BLaER1 treated with 17β-estradiol and CSF1 and Interleukin-3, amounts not matched to agents 10 nM and 100 nM (cell line): Measurements from ENCODE around the gene ILKAP.

ENCODE experiments used
- H3K27ac ChIP-seq, 11 experiments: shearing (Covaris generic); formaldehyde crosslinking; 2 replicates each; pipeline ENCODE4 v1.8.1; 2022
- H3K27me3 ChIP-seq, 11 experiments: shearing (Covaris generic); formaldehyde crosslinking; 2 replicates each; pipeline ENCODE4 v1.8.1; 2022
- H3K36me3 ChIP-seq, 11 experiments: shearing (Covaris generic); formaldehyde crosslinking; 2 replicates each; pipeline ENCODE4 v1.8.1; 2022
- H3K4me1 ChIP-seq, 10 experiments: shearing (Covaris generic); formaldehyde crosslinking; 2 replicates each; pipeline ENCODE4 v1.8.1; 2022
- H3K4me2 ChIP-seq, 11 experiments: shearing (Covaris generic); formaldehyde crosslinking; 2 replicates each; pipeline ENCODE4 v1.8.1; 2022
- H3K4me3 ChIP-seq, 10 experiments: shearing (Covaris generic); formaldehyde crosslinking; 2 replicates each; pipeline ENCODE4 v1.8.1; 2022
- H3K9ac ChIP-seq, 11 experiments: shearing (Covaris generic); formaldehyde crosslinking; 2 replicates each; pipeline ENCODE4 v1.8.1; 2022
- H3K9me3 ChIP-seq, 11 experiments: shearing (Covaris generic); formaldehyde crosslinking; replicated peaks in 1 of 11; 2 replicates each; pipeline ENCODE4 v1.8.1; 2022
- H4K20me1 ChIP-seq, 11 experiments: shearing (Covaris generic); formaldehyde crosslinking; 2 replicates each; pipeline ENCODE4 v1.8.1; 2022
- Cebpa-rat ChIP-seq, 11 experiments: shearing (Covaris generic); IDR thresholded peaks; 2 replicates each; pipeline ENCODE4 v1.8.1; 2022

ILKAP gene

DNA sequence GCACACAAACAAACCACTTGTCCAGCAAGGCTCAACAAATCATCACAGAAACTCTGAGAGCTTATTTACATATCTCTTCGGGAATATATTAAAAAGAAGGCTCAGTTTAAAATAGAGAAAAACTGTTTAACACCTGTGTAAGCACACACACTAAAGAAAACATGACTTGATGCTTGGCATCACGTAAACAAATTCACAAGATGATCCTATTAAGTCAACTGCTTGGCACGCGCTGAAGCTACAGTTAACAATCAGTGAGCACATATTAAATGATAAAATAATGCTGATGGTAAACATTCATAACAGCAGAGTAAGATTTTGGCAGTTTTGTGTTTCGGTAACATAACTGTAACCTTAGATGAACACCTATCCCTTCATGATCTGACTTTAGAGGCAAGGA, 40.7 kb upstream of the ILKAP start:
- Histone ChIP-seq H3K27ac (no peak overlapping the region), H3K4me1 (peaks cover 23 to 83% (median 63%) of the 10 kb centered on the region in 10 experiments)

DNA sequence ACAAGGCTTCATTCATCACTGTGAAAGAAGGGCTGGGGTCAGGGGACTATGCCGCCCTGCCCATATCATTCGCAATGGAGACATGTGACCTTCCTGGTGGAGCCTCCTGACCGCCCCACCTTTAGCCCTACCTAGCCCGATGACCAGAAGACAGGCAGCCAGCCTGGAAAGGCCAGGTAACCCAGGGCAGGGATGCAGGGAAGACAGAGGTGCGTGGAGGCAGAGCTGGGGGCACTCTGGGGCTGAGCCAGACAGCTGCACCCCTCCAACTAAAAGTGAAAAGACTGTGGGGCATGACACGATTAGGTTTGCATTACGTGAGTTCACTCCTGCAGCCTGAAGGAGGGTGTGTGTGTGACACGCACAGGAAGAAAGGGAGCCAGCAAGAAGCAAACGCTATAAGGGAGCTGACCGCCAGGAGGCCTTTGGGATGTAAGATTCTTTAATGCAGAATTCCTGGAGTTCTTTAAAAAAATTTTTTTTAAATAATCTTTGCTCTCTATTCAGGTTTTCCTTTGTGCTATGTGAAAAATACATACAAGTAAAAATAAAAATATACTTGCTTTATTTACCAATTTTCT, 40.1 kb upstream of the ILKAP start:
- Histone ChIP-seq H3K4me1 (peaks cover 28 to 84% (median 66%) of the 10 kb centered on the region in 10 experiments), H3K27ac (peak overlapping the region in 4 of 11 experiments; percentile 32 to 90 (median 71); a peak in 6 of 22 replicates), H3K4me2 (peak overlapping the region in 9 of 11 experiments; percentile 82 to 98 (median 97); a peak in 17 of 22 replicates), H3K4me3 (no peak overlapping the region), H3K27me3 (peaks cover 0 to 30% (median 6%) of the 10 kb centered on the region in 11 experiments; a peak in 11 of 22 replicates), H3K36me3 (peaks cover 13 to 38% (median 32%) of the 10 kb centered on the region in 11 experiments; a peak in 18 of 22 replicates), H4K20me1 (peaks cover 0 to 25% (median 4%) of the 10 kb centered on the region in 11 experiments; a peak in 14 of 22 replicates), H3K9me3 (peaks cover 0 to 3% (median 0%) of the 10 kb centered on the region in 11 experiments; a peak in 2 of 22 replicates), H3K9ac (peak overlapping the region in 3 of 11 experiments; percentile 25 to 56 (median 47); a peak in 5 of 22 replicates)
- TF ChIP-seq Cebpa-rat (IDR thresholded peaks at IDR 0.05), result no peak

More for the DNA sequence above, 40.7 kb upstream of the ILKAP start:
- TF ChIP-seq Cebpa-rat (IDR thresholded peaks at IDR 0.05), result no peak
- Histone ChIP-seq H3K27me3 (peaks cover 0 to 24% (median 6%) of the 10 kb centered on the region in 11 experiments; a peak in 11 of 22 replicates), H3K4me2 (peak overlapping the region in 5 of 11 experiments; percentile 82 to 98 (median 97); a peak in 8 of 22 replicates), H3K9ac (no peak overlapping the region), H3K36me3 (peaks cover 13 to 42% (median 36%) of the 10 kb centered on the region in 11 experiments; a peak in 19 of 22 replicates), H3K4me3 (no peak overlapping the region), H3K9me3 (no peaks in the 10 kb centered on the region), H4K20me1 (peaks cover 0 to 21% (median 0%) of the 10 kb centered on the region in 11 experiments; a peak in 5 of 22 replicates)

DNA sequence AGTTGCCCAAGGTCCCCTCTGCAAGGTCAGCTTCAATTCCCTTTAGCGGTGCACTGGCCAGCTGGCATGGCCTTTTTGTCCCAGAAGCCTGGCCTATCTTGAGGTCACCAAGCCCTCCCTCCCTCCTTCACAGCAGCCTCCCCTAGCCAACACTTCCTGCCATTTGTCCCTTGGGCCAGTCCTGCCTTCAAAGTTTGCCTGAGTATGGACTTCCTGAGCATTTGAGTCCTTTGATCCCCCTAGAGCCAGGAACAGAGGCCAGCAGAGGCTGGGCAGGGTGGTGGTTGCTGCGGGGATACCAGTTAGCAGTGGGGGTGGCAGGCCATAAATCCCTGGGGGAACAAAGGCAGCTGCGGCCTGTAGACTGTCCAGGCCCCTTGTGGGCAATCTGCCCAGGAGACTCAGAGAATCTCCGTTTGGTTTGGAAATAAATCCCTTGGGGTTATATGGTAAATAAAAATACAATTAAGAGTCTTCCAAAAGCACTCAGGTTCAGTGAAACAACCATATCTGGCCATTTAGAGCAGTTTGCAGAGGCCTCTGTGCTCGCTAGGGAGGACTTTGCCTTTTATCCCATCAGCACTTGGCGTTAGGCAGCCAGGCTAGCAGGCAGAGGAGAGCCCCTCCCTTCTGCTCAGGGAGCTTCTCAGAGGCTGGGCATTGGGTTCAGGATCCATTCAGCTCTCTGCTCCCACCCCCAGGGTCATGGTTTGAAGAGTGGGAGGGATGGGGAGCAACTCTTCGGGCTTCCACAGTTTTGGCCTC, 39.4 kb upstream of the ILKAP start:
- Histone ChIP-seq H3K9me3 (peaks cover 0 to 3% (median 0%) of the 10 kb centered on the region in 11 experiments; a peak in 2 of 22 replicates), H3K27ac (peak overlapping the region in 7 of 11 experiments; percentile 15 to 90 (median 44); a peak in 11 of 22 replicates), H3K27me3 (peaks cover 0 to 36% (median 6%) of the 10 kb centered on the region in 11 experiments; a peak in 11 of 22 replicates), H3K4me2 (peak overlapping the region; percentile 37 to 98 (median 94)), H3K4me3 (peak overlapping the region in 1 of 10 experiments; percentile 27; a peak in 2 of 20 replicates), H3K4me1 (peaks cover 32 to 84% (median 67%) of the 10 kb centered on the region in 10 experiments), H3K36me3 (peaks cover 13 to 36% (median 29%) of the 10 kb centered on the region in 11 experiments; a peak in 18 of 22 replicates), H3K9ac (peak overlapping the region in 5 of 11 experiments; percentile 3 to 75 (median 47); a peak in 9 of 22 replicates), H4K20me1 (peaks cover 0 to 28% (median 11%) of the 10 kb centered on the region in 11 experiments; a peak in 15 of 22 replicates)
- TF ChIP-seq Cebpa-rat (IDR thresholded peaks at IDR 0.05), result no peak

DNA sequence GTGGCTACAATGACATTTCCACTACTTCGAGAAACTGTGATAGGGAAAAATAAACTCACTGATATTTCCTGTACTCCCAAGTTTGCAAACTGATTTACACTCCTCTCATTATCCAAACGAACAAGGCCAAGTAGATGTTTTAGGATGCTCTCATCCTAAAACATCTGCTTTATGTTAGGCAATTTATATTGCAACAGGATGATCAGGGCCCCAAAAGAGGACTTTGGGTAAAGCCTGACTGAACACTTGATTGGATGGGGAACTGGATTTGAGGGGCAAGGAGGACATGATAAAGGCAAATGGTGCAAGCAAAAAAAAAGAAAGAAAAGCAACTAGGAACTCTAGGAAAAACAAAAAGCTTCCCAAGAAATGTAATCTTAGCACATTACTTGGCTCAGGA, 38.5 kb upstream of the ILKAP start:
- H3K4me1 ChIP-seq, result peaks cover 40 to 86% (median 77%) of the 10 kb centered on the region in 10 experiments
- no peak overlapping the region for H3K4me3 ChIP-seq
- H3K9me3 ChIP-seq, result peaks cover 0 to 3% (median 0%) of the 10 kb centered on the region in 11 experiments; a peak in 2 of 22 replicates
- H3K27me3 ChIP-seq, result peaks cover 0 to 42% (median 6%) of the 10 kb centered on the region in 11 experiments; a peak in 11 of 22 replicates
- peak in 1 of 11 experiments; percentile 55; a peak in 2 of 22 replicates for TF ChIP-seq Cebpa-rat (IDR thresholded peaks at IDR 0.05)
- peaks cover 0 to 28% (median 17%) of the 10 kb centered on the region in 11 experiments; a peak in 15 of 22 replicates for H4K20me1 ChIP-seq
- H3K36me3 ChIP-seq, result peaks cover 13 to 26% (median 19%) of the 10 kb centered on the region in 11 experiments; a peak in 17 of 22 replicates
- peak overlapping the region in 10 of 11 experiments; percentile 82 to 98 (median 96); a peak in 18 of 22 replicates for H3K4me2 ChIP-seq
- peak overlapping the region in 5 of 11 experiments; percentile 26 to 90 (median 69); a peak in 9 of 22 replicates for H3K27ac ChIP-seq
- H3K9ac ChIP-seq, result peak overlapping the region in 4 of 11 experiments; percentile 69 to 88 (median 76); a peak in 6 of 22 replicates

DNA sequence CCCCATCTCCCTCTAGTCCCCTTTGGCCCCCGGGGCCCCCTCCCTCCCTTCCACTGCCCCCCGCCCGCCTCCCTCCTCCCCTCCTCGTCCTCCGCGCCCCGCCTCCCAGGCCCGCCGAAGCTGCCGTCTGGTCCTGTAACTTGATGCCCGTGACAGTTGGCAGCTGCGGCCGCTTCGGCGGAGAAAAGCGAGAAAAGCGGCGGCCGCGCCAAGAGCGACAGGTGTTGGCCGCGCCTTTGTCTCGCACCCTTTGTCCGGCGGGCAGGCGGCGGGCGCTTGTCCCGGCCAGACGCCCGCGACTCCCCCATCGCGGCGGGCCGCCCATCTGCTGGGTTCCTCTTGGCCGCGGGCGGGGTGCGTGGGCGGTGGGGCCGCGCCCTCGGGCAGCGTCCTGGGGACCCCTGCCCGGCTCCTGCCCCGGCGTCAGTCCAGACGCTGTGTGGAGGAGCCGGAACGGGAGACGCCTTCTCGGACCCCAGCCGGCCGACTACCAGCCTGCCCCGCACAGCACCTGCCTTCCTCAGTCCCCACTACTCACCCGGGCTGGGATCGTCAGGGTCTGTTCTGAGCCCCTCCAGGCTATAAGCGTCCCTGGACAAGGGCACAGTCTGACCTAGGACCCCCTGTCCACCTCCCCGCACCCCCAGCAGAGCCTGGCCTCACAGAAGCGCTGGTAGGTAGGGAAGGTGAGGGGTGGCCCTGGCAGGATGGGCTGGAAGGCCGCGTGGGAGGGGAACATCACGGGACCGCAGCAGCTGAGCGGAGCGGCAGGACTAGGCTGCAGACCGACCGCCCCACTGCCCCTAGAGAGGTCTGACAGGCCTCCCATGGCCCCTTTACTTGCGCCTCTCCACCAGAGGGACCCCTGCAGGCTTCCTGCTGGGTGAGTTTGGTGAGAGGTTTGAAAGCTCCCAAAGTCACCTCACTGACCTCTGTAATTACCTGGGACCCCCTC, 37.5 kb upstream of the ILKAP start:
- no peak for TF ChIP-seq Cebpa-rat (IDR thresholded peaks at IDR 0.05)
- Histone ChIP-seq H3K27me3 (peaks cover 0 to 42% (median 6%) of the 10 kb centered on the region in 11 experiments; a peak in 11 of 22 replicates), H3K4me3 (peak overlapping the region; percentile 72 to 87 (median 78); a peak in 18 of 20 replicates), H4K20me1 (peaks cover 0 to 31% (median 17%) of the 10 kb centered on the region in 11 experiments; a peak in 15 of 22 replicates), H3K9ac (peak overlapping the region in 9 of 11 experiments; percentile 18 to 95 (median 36); a peak in 12 of 22 replicates), H3K4me1 (peaks cover 40 to 90% (median 82%) of the 10 kb centered on the region in 10 experiments), H3K27ac (peak overlapping the region in 7 of 11 experiments; percentile 19 to 90 (median 86); a peak in 11 of 22 replicates), H3K36me3 (peaks cover 10 to 17% (median 12%) of the 10 kb centered on the region in 11 experiments; a peak in 17 of 22 replicates), H3K9me3 (peaks cover 0 to 3% (median 0%) of the 10 kb centered on the region in 11 experiments; a peak in 2 of 22 replicates), H3K4me2 (peak overlapping the region; percentile 87 to 98 (median 95))

DNA sequence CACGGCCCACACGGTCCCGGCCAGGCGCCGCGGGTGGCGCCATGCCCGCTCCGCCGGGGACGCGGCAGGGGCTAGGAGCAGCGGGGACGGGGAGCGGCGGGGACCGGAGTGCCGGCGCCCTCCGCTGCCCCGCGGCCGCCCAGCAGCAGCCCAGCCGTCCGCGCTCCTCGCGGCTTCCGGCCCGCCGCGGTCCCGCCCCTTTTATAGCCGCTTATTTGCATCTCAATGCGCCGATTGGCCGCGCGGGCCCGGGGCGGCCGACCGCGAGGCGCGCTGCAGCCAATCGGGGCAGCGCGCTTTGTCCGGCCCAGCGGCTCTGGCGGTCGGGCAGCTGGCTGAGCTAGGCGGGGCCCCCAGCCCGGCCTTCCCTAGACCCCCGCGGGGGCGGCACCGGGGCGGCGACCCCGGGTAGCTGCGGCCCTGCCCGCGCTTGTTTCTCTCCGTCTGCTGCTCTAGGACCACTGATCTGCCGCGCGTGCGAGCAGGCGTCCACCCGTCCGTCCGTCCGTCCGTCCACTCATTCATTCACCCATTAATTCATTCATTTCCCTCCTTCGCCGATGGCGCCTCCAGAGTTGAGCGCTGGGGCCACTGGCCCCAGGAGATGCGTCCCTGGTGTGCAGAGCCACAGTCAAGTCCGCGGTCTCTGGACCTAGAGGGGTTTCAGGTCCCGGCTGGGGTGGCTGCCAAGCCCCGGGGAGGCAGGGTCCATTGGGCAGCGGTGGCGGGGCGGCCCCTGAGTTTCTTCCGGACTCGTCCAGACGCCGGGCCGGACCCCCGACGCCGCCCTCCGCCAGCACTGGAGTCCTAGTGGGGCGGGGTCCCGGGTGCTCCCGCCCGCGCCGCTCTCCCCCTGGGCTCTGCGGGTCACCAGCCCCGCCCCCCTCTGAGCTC, 36.6 kb upstream of the ILKAP start, which contains the start of gene HES6:
TSS of gene HES6 (minus strand) at position 176 of the 894 bp plus-strand sequence. CDS start at position 43, 133 bp downstream.
- Histone ChIP-seq H3K4me1 (peaks cover 50 to 90% (median 81%) of the 10 kb centered on the region in 10 experiments), H3K27ac (peak within 1 kb of the TSS in 10 of 11 experiments; percentile 47 to 90 (median 79); a peak in 19 of 22 replicates), H3K9ac (peak within 1 kb of the TSS; percentile 71 to 95 (median 82))

More for the DNA sequence above, 36.6 kb upstream of the ILKAP start, which contains the start of gene HES6:
- no peak for TF ChIP-seq Cebpa-rat (IDR thresholded peaks at IDR 0.05)
- peak within 1 kb of the TSS; percentile 87 to 98 (median 95) for H3K4me2 ChIP-seq
- peaks cover under 1 to 9% (median 3%) of the 10 kb centered on the region in 11 experiments; a peak in 11 of 22 replicates for H3K36me3 ChIP-seq
- H3K27me3 ChIP-seq, result peaks cover 0 to 42% (median 6%) of the 10 kb centered on the region in 11 experiments; a peak in 11 of 22 replicates
- peaks cover 0 to 31% (median 17%) of the 10 kb centered on the region in 11 experiments; a peak in 15 of 22 replicates for H4K20me1 ChIP-seq
- peak within 1 kb of the TSS; percentile 72 to 87 (median 78) for H3K4me3 ChIP-seq
- peaks cover 0 to 3% (median 0%) of the 10 kb centered on the region in 11 experiments; a peak in 2 of 22 replicates for H3K9me3 ChIP-seq
